ENCODE results near the gene TMEM109.

TMEM109 gene

GRCh38 chr11:60970369-60970774, 56.4 kb downstream of the TMEM109 start:
- TF ChIP-seq MAX (IDR thresholded peaks at IDR 0.05) = no peak
- TF ChIP-seq RAD21 (IDR thresholded peaks at IDR 0.05; ENCODE audit: low read depth) = peak; percentile 78
- TF ChIP-seq CREB1 (IDR thresholded peaks at IDR 0.05; ENCODE audit: low read depth) = no peak

GRCh38 chr11:60970890-60971289, 56.9 kb downstream of the TMEM109 start:
- TF ChIP-seq CREB1 (IDR thresholded peaks at IDR 0.05; ENCODE audit: low read depth) (no peak), NFIC (IDR thresholded peaks at IDR 0.05) (no peak), TCF12 (IDR thresholded peaks at IDR 0.05; ENCODE audit: low read depth) (no peak), EGR1 (IDR thresholded peaks at IDR 0.05) (no peak), CEBPB (IDR thresholded peaks at IDR 0.05) (no peak)

- TF ChIP-seq EP300 (IDR thresholded peaks at IDR 0.05; ENCODE audit: borderline replicate concordance) = no peak
- TF ChIP-seq TEAD4 (IDR thresholded peaks at IDR 0.05) = no peak
- TF ChIP-seq NFIC (IDR thresholded peaks at IDR 0.05) = no peak
- TF ChIP-seq REST (IDR thresholded peaks at IDR 0.05; ENCODE audit: low read depth) = no peak
- TF ChIP-seq ZBTB7A (IDR thresholded peaks at IDR 0.05; ENCODE audit: low read depth) = no peak
- no peak for TF ChIP-seq MAX (IDR thresholded peaks at IDR 0.05)
- no peak for TF ChIP-seq CREB1 (IDR thresholded peaks at IDR 0.05; ENCODE audit: low read depth)
- TF ChIP-seq YY1 (IDR thresholded peaks at IDR 0.05; ENCODE audit: low read depth) = no peak
- no peak for TF ChIP-seq CEBPB (IDR thresholded peaks at IDR 0.05)
- TF ChIP-seq FOXM1 (IDR thresholded peaks at IDR 0.05; ENCODE audit: borderline replicate concordance, low read depth) = no peak
- no peak for TF ChIP-seq RAD21 (IDR thresholded peaks at IDR 0.05; ENCODE audit: low read depth)
Observed at GRCh38 chr11:60971520-60971919, 57.6 kb downstream of the TMEM109 start, which contains the start of gene CD6. CD6 (plus strand) TSS chr11:60971680; CDS start chr11:60971866, 186 bp downstream.

GRCh38 chr11:60972182-60973030, 58.4 kb downstream of the TMEM109 start:
- TF ChIP-seq USF1 (IDR thresholded peaks at IDR 0.05) = no peak
- TF ChIP-seq REST (IDR thresholded peaks at IDR 0.05; ENCODE audit: low read depth) = no peak
- no peak for TF ChIP-seq CEBPB (IDR thresholded peaks at IDR 0.05)
- no peak for TF ChIP-seq TEAD4 (IDR thresholded peaks at IDR 0.05)
- no peak for TF ChIP-seq EP300 (IDR thresholded peaks at IDR 0.05; ENCODE audit: borderline replicate concordance)
- TF ChIP-seq FOXM1 (IDR thresholded peaks at IDR 0.05; ENCODE audit: borderline replicate concordance, low read depth) = no peak
- TF ChIP-seq RAD21 (IDR thresholded peaks at IDR 0.05; ENCODE audit: low read depth) = no peak
- no peak for TF ChIP-seq TAF1 (IDR thresholded peaks at IDR 0.05; ENCODE audit: low read depth)
- no peak for TF ChIP-seq ZBTB7A (IDR thresholded peaks at IDR 0.05; ENCODE audit: low read depth)
